GM18951 (cell line): ENCODE measurements around the gene RAB30.

Source experiments
- POLR2A ChIP-seq: IDR thresholded peaks from 4 replicates; pipeline ENCODE4 v1.6.1; 2011; ENCODE audit warnings: mild to moderate bottlenecking; ENCODE audit not compliant: insufficient read length, insufficient read depth; ENCODE audit errors: extremely low read depth
- in situ Hi-C: fragments of 300-500 bp; cut with MboI; formaldehyde crosslinking; loops from one replicate; pipeline ENCODE4 v1.12.0; 2022; ENCODE audit warnings: low sequenced_read_pairs, mixed read lengths, inconsistent platforms; ENCODE audit not compliant: unreplicated experiment

The RAB30 gene

GRCh38 chr11:83088965-83089364 lies 17.3 kb upstream of the RAB30 start:
- in situ Hi-C loops, result no loop called here
- TF ChIP-seq POLR2A, result no peak

DNA sequence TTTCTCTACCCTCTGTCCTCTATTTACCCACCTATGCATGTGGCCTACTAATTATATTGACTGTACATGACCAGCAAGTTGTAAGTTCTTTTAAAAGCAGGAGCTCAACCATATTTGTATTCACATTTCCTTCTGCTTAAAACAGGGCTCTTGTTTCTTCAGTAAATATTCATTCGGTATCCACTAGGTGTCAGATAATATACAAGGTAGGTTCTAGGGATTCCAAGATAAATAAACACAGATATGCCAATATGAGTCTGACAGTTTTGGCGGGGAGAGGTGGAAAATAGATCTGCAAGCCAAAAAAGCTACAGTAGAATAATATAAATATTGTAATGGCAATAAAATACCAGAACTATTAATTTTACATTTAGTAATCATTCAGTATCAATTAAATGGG lies 15.3 kb upstream of the RAB30 start:
- in situ Hi-C loops, result no loop called here
- TF ChIP-seq POLR2A, result no peak

DNA sequence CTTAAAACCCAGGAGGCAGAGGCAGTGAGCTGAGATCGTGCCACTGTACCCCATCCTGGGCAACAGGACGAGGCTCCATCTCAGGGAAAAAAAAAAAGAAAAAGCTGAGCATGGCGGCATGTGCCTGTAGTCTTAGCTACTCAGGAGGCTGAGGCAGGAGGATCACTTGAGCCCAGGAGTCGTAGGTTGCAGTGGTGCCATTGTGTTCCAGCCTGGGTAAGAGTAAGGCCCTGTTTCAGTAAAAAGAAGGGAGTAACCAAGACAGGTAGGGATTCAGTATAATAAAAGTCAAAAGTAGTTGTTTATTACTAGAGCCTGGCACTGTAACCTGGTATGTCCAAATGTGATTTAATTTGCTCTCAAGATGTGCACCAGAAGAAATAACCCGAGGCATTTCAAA lies 8.1 kb upstream of the RAB30 start:
- in situ Hi-C loops, result no loop called here

GRCh38 chr11:83078269-83078668 lies 6.6 kb upstream of the RAB30 start:
- TF ChIP-seq POLR2A, result no peak
- in situ Hi-C loops, result no loop called here

More for the DNA sequence above, 8.1 kb upstream of the RAB30 start:
- TF ChIP-seq POLR2A, result no peak

DNA sequence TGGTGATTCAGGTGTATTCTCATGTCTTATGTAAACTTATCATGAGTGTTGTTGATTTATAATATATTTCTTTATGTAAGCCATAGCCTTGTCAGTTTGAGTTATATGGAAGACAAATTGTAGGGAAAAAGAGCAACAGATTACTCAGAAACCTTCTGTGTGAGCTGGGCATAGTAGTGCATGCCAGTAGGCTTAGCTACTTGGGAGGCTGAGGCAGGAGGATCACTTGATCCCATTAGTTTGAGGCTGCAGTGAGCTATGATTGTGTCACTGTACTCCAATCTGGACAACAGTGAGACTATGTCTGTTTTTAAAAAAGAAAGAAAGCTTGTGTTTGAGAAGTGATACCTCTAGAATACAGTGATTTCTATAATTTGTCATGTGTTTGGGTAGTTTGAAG lies 2.2 kb upstream of the RAB30 start:
- in situ Hi-C loops, result no loop called here

DNA sequence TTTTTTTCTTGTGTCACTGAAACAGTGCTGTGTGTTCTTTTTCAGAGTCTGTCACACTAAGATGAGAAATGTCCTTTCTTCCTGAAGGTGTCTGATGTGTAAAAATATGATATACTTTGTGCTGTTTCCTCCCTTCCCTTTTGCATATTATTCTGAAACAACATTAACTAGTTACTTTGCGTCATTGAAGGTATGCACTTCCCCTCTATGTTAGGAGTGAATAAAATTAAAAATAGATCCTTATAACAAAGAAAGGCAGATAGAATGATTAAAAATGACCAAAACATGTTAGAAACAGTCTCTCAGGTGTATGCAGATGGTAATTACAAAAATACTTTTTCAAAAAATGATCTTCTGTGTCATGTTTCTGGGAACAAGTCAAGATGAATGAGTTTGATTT lies 1.6 kb upstream of the RAB30 start:
- in situ Hi-C loops, result no loop called here

More for the DNA sequence above, 2.2 kb upstream of the RAB30 start:
- no peak for TF ChIP-seq POLR2A

DNA sequence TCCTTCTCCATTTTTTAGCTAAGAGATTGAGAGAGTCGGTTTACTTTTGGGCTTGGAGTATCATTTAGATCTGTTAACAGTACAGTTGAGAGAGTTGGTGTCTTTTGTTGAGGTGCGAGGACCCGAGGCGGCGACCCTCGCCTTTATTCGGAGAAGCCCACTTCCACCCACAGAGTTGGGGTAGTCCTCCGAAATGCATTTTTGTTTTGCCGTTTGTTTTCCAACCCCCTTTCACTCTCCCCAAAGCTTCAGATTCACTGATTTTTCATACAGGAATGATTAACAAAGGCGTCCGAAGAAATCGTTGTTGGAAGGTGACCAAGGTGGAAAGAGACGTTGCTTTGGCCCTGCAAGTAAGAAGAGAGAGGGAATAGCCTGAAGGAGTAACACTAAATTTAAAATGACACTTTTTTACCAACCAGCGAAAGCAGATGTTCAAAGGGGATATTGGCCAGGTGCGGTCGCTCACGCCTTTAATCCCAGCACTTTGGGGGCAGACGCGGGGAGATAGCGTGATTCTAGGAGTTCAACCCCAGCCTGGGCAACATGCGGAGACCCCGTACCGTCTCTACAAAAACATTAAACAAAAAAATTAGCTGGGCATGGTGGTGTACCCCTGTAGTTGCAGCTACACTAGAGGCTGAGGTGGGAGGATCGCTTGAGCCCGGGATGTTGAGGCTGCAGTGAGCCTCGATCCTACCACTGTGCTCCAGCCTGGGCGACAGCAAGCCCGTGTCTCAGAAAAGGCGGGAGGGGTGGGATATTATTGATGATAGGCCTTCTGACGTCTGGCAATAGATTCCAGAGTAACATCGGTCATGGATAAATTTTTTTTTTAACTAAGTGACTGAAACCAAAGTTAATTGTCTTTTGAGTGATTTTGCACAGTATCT lies 899 bp upstream of the RAB30 start:
- no peak for TF ChIP-seq POLR2A
- in situ Hi-C loops, result no loop called here

More for the DNA sequence above, 1.6 kb upstream of the RAB30 start:
- no peak for TF ChIP-seq POLR2A

GRCh38 chr11:83070731-83071566 lies 748 bp downstream of the RAB30 start:
- TF ChIP-seq POLR2A, result no peak
- in situ Hi-C loops, result no loop called here

- TF ChIP-seq POLR2A, result no peak
- in situ Hi-C loops, result no loop called here
These were observed 1.5 kb downstream of the RAB30 start for GRCh38 chr11:83070044-83070701.

DNA sequence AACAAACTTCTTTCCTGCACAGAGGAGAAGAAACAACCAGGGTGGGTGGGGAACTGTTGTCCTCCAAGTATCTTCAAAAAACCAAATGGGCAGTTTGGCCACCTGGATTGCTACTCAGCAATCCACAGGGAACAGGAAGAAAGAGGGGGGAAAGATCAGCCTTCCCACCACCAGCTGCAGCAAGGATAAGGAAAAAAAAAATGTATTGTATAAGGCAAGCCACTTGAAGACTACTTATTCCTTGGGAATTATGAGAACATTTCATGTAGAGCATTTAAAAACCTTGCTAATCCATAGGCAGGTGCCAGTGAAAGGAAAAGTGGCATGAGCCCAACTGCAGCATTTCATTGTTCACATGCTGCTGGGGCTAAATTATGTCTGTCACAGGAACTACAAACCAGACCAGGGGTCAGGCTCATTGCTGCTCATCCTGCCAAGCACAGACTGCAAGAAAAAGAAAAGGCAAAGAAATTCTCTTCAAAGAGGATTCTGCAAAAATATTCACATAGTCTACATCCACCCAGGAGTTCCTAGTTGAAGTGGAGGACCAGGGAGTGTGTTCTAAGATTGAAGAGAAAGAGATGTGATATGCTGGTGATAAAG lies 2.2 kb downstream of the RAB30 start:
- in situ Hi-C loops, result loop anchor here (5.0 kb wide), 1 partner anchor 167 kb away; the partner anchor contains the start of genes DDIAS and PRCP
- TF ChIP-seq POLR2A, result no peak

DNA sequence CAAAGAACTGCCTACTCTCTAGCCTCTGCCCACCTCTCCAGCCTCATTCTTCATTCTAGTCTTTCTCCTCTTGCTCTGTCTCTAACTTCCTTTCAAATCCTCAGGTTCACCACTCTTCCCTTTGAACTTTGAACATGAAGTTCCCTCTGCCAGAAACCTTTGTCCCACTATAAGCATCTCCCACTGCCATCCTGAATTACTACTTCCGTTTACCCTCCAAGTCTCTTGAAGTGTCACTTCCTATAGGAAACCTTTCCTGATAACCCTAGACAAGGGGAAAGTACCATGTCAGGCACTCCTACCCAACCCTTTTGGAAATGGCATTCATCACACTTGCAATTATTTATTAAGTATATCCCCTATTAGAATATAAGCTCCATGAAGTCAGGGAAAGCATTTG lies 3.1 kb downstream of the RAB30 start:
- TF ChIP-seq POLR2A, result no peak
- in situ Hi-C loops, result loop anchor here (5.0 kb wide), 1 partner anchor 166 kb away; the partner anchor contains the start of genes DDIAS and PRCP

GRCh38 chr11:83064011-83064410 lies 7.7 kb downstream of the RAB30 start:
- in situ Hi-C loops, result no loop called here
- TF ChIP-seq POLR2A, result no peak
